Nephron (organoid): ENCODE results near the gene CHST11.

Source experiments
- H3K27ac Mint-ChIP-seq, 3 experiments: 2 replicates each; pipeline ENCODE4 v1.8.0; 2020; ENCODE audit warnings: mixed read lengths in 3 of 3, mild to moderate bottlenecking in 2 of 3, moderate library complexity in 1 of 3
- H3K27me3 Mint-ChIP-seq: 2 replicates; pipeline ENCODE4 v1.8.0; 2021; ENCODE audit warnings: low read depth, mild to moderate bottlenecking, moderate library complexity, mixed read lengths
- H3K36me3 Mint-ChIP-seq: 2 replicates; pipeline ENCODE4 v1.8.0; 2020; ENCODE audit warnings: low read depth, mixed read lengths
- H3K4me1 Mint-ChIP-seq: 2 replicates; pipeline ENCODE4 v1.8.0; 2020; ENCODE audit warnings: mixed read lengths
- H3K4me3 Mint-ChIP-seq, 3 experiments: 2 replicates each; pipeline ENCODE4 v1.8.0; 2020; ENCODE audit warnings: mild to moderate bottlenecking in 3 of 3, mixed read lengths in 3 of 3, moderate library complexity in 2 of 3
- H3K9me3 Mint-ChIP-seq: 2 replicates; pipeline ENCODE4 v1.8.0; 2020; ENCODE audit warnings: mixed read lengths
- TF ChIP-seq, protein P1 (sequence below), 3 experiments: fragments of 200-600 bp; sonication (generic); IDR thresholded peaks; one replicate each; pipeline ENCODE4 v1.5.0; 2021; ENCODE audit warnings: antibody characterized with exemption in 3 of 3; ENCODE audit not compliant: unreplicated experiment in 3 of 3

CHST11 gene

DNA sequence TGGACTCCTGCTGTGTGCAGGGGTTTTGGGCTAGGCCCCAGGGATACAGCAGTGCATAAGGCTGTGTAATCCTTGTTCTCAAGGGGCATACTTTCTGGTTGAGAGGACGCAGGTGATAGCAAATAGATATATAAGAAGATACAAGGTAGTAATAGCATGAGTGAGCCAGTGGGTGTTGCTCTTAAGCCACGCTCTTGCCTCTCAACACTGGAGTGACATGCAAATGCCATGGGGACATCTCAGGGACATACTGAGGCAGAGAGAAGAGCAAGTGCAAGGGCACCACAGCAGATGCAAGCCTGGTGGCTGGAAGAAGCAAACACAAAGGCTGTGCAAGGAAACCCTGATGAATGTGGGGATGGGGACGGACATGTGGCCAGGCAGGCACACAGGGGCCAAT is 223.3 kb downstream of the CHST11 start:
- H3K4me1 Mint-ChIP-seq: peaks cover 52% of the 10 kb centered on the region
- peaks cover 13% of the 10 kb centered on the region for H3K27me3 Mint-ChIP-seq
- no peak overlapping the region for H3K4me3 Mint-ChIP-seq
- H3K27ac Mint-ChIP-seq: no peak overlapping the region
- TF ChIP-seq, protein P1, sequence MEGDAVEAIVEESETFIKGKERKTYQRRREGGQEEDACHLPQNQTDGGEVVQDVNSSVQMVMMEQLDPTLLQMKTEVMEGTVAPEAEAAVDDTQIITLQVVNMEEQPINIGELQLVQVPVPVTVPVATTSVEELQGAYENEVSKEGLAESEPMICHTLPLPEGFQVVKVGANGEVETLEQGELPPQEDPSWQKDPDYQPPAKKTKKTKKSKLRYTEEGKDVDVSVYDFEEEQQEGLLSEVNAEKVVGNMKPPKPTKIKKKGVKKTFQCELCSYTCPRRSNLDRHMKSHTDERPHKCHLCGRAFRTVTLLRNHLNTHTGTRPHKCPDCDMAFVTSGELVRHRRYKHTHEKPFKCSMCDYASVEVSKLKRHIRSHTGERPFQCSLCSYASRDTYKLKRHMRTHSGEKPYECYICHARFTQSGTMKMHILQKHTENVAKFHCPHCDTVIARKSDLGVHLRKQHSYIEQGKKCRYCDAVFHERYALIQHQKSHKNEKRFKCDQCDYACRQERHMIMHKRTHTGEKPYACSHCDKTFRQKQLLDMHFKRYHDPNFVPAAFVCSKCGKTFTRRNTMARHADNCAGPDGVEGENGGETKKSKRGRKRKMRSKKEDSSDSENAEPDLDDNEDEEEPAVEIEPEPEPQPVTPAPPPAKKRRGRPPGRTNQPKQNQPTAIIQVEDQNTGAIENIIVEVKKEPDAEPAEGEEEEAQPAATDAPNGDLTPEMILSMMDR (IDR thresholded peaks at IDR 0.05; ENCODE audit: unreplicated experiment in 3 of 3): peak in 2 of 3 experiments; percentile 26 to 27
- H3K36me3 Mint-ChIP-seq: no peaks in the 10 kb centered on the region
- H3K9me3 Mint-ChIP-seq: no peaks in the 10 kb centered on the region

DNA sequence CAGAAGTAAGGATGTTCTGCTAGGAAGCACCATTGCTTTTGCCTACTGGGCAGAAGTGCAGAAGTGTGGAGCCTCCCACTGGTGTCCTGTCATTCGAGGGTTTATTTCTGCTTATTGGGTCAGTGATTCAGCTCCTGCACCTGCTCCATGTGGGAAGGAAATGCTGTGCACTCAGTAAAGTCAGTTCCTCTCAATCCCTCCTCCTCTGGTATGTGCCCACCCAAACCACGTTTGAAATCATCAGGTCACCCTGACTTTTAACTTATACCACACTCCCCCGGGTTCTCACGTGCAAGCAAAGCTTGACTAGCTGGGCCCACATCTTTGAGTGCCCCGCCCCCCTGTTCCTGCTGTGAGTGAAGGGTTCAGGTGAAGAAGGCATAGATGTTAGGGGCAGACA is 223.7 kb downstream of the CHST11 start:
- no peaks in the 10 kb centered on the region for H3K36me3 Mint-ChIP-seq
- H3K4me1 Mint-ChIP-seq: peaks cover 56% of the 10 kb centered on the region
- no peak overlapping the region for H3K4me3 Mint-ChIP-seq
- H3K27ac Mint-ChIP-seq: no peak overlapping the region
- TF ChIP-seq, protein P1 (IDR thresholded peaks at IDR 0.05; ENCODE audit: unreplicated experiment in 3 of 3): no peak
- no peaks in the 10 kb centered on the region for H3K9me3 Mint-ChIP-seq
- H3K27me3 Mint-ChIP-seq: peaks cover 13% of the 10 kb centered on the region

DNA sequence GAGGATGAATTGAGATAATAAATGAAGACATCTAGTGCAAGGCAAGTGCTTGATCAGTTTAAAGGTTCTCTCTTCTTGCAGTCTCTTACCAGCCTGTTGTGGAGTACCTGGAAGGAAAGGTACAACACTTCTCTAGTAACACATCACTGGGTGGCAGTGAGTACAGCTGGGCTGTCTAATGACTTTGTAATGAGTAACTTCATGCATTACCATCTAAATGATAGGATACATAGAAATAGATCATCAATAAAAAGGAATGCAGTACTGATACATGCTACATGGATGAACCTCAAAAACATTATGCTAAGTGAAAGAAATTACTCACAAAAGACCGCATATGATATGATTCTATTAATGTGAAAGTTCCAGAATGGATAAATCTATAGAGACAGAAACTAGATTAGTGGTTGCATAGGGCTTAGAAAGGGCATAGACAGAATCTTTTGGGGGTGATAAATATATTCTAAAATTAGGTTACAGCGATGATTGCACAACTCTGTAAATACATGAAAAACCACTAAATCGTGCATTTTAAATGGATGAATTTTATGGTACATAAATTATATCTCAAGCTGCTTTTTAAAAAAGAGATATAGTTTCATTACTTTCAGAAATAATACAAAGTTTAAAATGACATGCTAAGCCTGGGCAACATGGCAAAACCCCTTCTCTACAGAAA is 224.4 kb downstream of the CHST11 start:
- H3K4me1 Mint-ChIP-seq: peaks cover 58% of the 10 kb centered on the region
- H3K27me3 Mint-ChIP-seq: peaks cover 13% of the 10 kb centered on the region
- TF ChIP-seq, protein P1 (IDR thresholded peaks at IDR 0.05; ENCODE audit: unreplicated experiment in 3 of 3): no peak
- H3K36me3 Mint-ChIP-seq: no peaks in the 10 kb centered on the region
- no peaks in the 10 kb centered on the region for H3K9me3 Mint-ChIP-seq
- no peak overlapping the region for H3K4me3 Mint-ChIP-seq
- H3K27ac Mint-ChIP-seq: peak overlapping the region in 1 of 3 experiments; percentile 7

DNA sequence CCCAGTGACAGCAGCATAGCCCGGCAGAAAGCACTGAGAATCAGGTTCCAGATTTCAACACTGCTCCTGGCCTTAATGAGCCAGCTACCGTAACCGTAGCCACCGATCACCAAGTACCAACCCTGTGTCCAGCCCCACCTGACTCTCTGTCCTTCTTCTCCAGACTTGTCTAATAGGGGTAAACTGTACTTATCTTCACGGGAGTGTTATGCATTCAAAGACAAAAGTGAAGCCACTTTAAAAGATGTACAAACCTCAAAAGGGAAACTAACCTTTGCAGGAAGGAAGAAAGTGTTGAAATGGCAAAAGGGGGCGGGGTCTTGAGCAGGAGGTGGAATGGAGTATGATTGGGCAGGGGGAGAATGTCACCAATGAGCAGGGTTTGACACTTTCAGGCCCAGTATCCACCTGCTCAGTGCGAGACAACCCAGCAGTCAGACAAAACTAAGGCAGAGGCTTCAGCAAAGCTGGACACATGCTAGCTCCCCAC is 226.1 kb downstream of the CHST11 start:
- H3K4me3 Mint-ChIP-seq: no peak overlapping the region
- no peaks in the 10 kb centered on the region for H3K36me3 Mint-ChIP-seq
- TF ChIP-seq, protein P1 (IDR thresholded peaks at IDR 0.05; ENCODE audit: unreplicated experiment in 3 of 3): no peak
- peaks cover 52% of the 10 kb centered on the region for H3K4me1 Mint-ChIP-seq
- H3K27ac Mint-ChIP-seq: peak overlapping the region in 2 of 3 experiments; percentile 45 to 71
- no peaks in the 10 kb centered on the region for H3K9me3 Mint-ChIP-seq
- peaks cover under 1% of the 10 kb centered on the region for H3K27me3 Mint-ChIP-seq

DNA sequence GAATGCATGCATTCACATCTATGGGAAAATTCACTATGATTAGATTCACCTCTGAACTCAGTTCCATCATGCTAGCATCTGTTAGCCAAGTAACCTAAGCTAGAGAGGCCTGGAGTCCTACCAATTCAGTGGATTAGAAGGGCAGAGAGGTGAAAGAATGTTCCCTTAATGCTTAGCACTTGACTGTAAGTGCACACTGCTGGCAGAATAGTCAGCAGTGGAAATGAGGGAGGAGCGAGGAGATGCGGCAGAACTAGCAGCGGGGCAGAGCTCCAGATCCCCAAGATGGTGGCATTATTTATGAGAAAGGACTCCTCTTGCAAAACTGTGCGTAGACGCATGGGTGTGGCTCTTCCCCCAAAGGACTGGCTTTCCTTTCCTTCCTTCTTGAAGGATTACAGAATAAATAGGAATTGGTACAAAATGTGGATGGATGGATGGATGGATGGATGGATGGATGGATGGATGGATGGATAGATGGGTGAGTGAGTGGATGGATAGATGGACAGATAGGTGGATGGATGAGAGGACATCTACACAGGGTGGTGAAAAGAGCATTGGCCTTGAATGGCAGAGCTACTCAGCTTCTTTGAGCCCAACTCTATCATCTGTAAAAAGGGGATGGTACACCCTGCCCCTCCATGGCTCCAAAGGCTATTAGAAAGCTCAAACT is 227.2 kb downstream of the CHST11 start:
- H3K36me3 Mint-ChIP-seq: no peaks in the 10 kb centered on the region
- H3K27me3 Mint-ChIP-seq: peaks cover 5% of the 10 kb centered on the region
- H3K4me3 Mint-ChIP-seq: no peak overlapping the region
- peaks cover 48% of the 10 kb centered on the region for H3K4me1 Mint-ChIP-seq
- TF ChIP-seq, protein P1 (IDR thresholded peaks at IDR 0.05; ENCODE audit: unreplicated experiment in 3 of 3): no peak
- no peaks in the 10 kb centered on the region for H3K9me3 Mint-ChIP-seq
- H3K27ac Mint-ChIP-seq: peak overlapping the region; percentile 36 to 67 (median 43)
